SH-SY5Y (cell line): ENCODE data around the gene OTUD5.

Source experiments
- GATA2 ChIP-seq: IDR thresholded peaks from 2 replicates; pipeline ENCODE4 v1.6.1; 2011; ENCODE audit warnings: mild to moderate bottlenecking, low read depth, low read length
- GATA3 ChIP-seq: IDR thresholded peaks from 2 replicates; pipeline ENCODE4 v1.6.1; 2011; ENCODE audit warnings: low read depth, mild to moderate bottlenecking, low read length, moderate library complexity

DNA sequence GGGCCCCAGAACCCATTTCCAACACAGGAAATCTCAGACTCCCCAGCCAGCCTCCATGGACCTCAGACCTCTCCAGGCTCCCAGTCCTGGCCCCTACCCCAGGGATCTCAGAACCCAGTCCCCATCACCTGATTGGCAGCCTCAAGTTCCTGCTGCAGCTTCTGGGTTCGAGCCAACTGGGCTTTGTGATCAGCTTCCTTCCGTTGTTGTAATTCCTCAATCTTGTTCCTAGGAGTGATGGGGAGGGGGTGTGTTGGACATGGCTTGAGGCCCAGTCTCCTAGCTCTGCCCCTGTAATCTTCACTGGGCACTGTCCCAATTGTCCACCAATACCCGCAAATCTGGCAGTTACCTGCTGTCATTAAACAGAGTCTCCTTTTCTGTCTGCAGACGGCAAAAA, 32.1 kb upstream of the OTUD5 start:
- TF ChIP-seq GATA3 (no peak), GATA2 (no peak)
